CD4-positive, alpha-beta T cell treated with Interleukin-4 for 4 hours (primary cell): ENCODE results near the gene TBC1D2.
A peak's percentile ranks its signal among the peaks of the same experiment; 100 is the strongest.
"Not testable (repeated sequence)": the region's sequence is repeated elsewhere in the genome, so short reads cannot be mapped to it uniquely, and the experiment has no call there.

Experiments
- DNase-seq: peaks from one replicate; pipeline ENCODE4 v3.0.0-alpha.2; 2020

TBC1D2 gene

GRCh38 chr9:98271479-98271878 is 16.0 kb upstream of the TBC1D2 start:
- no peak for DNase-seq

GRCh38 chr9:98270284-98270683 is 14.8 kb upstream of the TBC1D2 start:
- not testable (repeated sequence) for DNase-seq

GRCh38 chr9:98269652-98270051 is 14.2 kb upstream of the TBC1D2 start:
- DNase-seq: not testable (repeated sequence)

DNA sequence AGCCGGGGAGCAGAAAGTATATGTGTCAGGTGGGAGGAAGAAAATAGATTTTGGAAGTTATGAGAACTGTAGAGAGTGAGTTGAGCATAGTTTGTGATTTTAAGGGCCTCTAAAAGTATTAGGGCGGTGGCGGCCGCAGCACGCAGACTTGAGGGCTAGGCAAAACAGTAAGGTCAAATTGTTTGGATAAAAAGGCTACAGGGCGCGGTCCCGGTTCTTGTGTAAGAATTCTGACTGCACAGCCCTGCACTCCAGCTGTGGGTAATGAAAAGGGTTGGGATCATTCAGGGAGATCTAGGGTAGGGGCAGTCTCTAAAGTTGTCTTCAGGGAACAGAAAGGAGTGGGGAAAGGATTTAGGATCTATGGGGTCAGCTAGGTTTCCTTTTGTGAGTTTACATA is 12.1 kb upstream of the TBC1D2 start:
- not testable (repeated sequence) for DNase-seq

- no peak for DNase-seq
Measured at GRCh38 chr9:98264516-98264915, 9.1 kb upstream of the TBC1D2 start.

- peak; percentile 83 for DNase-seq
Measured at GRCh38 chr9:98263482-98264357, 8.3 kb upstream of the TBC1D2 start.

- DNase-seq: no peak
Measured at GRCh38 chr9:98263080-98263479, 7.6 kb upstream of the TBC1D2 start.

GRCh38 chr9:98262056-98262455 is 6.6 kb upstream of the TBC1D2 start:
- DNase-seq: no peak

GRCh38 chr9:98260635-98261034 is 5.2 kb upstream of the TBC1D2 start:
- DNase-seq: no peak

GRCh38 chr9:98259791-98260190 is 4.3 kb upstream of the TBC1D2 start:
- DNase-seq: no peak

DNA sequence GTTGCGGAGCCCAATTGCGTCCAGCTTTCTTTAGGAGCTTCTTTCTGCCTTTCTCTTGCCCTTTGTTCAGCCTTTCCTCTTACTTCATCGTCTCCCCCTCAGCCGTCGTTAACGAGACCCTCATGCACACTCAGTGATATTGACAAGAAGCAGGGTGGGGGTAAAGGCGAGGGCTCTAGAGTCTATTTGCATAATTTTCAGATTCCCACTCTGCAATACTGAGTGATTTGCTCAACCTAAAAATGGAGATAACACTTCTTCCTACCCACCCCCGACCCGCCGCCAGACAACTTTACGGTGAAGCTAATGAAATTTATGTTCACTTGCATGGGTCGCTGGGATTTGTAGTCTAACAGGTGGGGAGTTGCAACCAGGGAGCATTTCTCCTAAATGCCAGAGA is 1.3 kb upstream of the TBC1D2 start:
- DNase-seq: peak; percentile 34

DNA sequence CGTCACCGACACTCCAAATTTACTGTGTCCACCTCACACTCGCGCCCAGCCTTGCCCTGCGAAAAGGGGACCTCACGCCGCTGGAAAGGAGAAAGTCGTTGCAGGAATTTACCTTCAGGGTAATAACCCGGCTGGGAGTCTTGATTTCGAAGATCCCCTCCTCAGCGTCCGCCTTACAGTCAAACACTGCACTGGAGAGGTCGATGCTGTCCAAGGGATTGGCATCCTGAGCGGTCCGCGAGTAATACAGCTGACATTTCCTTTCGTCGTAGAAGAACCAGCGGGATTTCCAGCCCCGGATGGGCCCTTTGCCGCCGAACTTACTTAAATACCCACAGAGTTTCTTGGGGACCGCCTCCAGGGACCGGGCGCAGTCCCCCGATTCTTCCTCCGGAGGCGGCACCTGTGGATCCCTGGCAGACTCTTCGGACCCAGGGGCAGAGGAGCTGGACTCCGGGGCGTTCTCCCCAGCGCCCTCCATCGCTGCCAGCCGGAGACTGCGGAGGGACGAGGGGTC is 330 bp downstream of the TBC1D2 start:
- no peak for DNase-seq

- no peak for DNase-seq
Measured at GRCh38 chr9:98254228-98255060, 1.0 kb downstream of the TBC1D2 start.

DNA sequence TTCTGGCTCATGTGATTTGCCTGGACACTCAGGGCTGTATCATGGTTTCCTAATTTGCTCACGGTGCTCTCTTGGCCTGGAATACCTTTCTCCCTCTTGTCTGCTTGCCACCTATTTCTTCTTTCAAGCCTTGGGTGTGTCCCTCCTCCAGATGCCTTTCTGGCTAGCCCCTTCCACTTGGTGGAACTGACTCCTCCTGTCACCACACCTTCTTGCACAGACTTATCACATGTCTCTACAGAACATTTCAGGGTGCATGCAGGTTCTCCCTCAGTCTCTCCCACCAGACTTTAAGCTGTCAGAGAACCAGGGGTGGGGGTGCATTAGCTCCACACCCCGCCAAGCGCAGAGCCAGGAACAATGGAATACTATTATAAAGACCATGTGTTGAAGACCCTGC is 1.9 kb downstream of the TBC1D2 start:
- DNase-seq: no peak

DNA sequence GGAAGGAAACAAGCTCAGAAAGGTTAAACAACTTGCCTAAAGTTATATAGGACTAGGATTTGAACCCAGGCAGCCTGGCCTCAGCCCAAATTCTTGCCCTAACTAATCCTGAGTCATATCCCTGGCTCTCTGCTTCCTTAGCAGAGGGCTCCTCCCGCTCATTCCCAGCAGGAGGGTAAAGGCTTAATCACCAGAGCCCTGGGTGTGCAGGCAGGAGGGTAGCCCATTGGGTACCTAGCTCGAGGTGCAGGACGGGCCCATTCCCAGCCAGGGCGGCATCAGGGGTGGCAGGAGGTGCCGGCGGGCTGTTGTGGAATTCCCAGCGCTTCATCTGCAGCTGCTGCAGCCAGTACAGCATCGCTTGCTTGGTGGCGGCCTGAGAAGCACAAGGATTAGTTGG is 3.9 kb downstream of the TBC1D2 start:
- no peak for DNase-seq

DNA sequence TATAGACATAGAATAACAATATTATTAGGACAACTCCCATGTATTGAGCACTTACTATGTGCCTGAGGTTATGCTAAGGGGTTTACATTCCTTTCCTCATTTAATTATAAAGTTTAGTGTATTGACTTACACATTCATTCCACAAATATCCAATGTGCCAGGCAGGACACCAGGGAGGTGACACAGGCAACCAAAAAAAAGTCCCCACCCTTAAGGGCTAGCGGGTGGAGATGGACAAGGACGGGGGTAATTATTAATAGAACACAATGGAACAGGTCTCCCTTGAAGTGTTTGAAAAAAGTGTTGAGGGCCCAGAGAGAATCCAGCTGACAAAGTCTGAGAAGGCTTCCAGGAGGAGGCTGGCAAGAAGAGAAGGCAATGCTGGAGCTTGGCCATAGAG is 5.7 kb downstream of the TBC1D2 start:
- no peak for DNase-seq

DNA sequence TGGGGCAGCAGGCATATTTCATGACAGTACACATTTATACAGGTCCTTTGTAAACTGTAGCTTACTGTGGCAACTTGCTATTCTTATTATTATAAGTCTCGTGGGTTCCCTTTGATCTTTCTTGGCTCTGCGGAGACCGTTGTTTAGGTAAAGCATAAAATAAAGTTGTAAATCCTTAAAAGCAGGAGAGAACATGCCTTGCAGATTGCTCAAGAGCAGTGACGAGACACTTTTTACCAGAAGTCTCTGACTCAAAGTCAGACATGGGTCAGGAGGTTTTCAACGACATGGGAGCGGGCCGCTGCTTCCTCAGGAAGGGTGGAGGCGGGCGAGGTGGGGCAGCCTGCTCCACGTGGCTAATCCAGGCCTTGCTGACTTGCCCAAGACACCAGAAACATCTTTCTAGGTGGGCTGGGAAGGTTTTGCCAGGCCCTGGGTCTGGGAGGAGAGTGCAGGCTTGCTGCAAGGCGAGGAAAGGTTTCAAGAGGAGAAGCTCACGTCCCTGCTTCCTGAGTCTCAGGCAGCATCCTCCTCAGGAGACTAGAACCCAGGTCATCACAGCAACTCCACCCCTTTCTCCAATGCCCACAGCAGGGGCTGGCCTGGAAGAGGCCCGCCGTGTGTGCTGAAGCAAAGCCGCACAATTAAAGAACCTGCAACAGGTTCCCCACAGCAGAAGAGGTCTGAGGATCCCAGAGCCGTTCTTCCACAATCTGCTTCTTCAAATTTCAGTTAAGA is 6.5 kb downstream of the TBC1D2 start:
- DNase-seq: no peak

DNA sequence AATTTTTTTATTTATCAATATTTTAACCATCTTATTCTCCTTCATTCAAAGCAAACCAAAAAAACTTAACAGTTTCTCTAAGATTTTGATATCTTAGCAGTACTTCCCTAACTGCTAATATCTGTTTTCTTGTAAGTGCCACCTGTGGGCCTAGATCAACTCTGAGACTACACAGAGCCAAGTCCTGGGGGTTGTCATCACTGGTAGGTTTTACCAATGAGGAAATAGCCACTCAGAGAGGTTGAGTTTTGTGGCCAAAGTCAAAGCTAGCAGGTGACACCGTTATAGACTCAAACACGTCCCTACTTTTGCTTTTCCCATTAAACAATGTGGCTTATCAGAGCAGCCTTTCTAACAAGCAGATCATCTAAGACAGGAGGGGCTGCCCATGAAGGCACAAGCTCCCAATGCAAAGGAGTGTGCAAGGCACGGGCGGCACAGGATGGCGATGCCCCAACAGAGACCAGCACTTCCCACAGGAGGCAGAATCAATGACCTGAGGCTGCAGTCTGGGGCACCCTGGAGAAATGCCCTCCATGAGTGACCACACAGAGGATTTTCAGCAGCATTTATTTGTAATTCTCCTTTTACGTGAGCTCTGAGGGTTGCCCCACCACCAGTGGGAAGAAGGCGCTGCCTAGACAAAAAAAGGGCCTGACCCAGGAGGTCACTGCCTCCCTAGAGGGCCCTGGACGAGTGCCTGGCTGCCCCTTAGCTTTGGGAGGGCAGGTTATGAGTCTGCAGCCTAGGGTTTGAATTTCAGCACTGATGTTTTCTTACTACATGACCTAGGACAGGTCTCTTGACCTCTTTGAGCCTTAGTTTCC is 7.4 kb downstream of the TBC1D2 start:
- no peak for DNase-seq

DNA sequence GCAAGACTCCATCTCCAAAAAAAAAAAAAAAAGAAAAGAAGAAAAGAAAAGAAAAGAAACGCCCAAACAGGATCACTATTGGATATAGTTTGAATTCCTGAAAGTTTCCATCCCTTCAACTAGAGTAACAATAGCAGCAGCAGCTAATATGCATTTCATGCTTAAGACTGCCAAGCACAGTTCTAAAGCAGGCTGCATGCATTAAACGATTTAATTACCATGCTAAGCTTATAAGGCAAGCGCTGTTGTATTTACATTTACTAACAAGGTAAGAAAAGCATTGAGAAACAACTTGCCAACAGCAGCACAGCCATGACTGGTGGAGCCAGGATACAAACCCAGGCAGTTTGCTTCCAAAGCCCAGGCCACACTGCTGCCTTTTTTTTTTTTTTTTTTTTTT is 13.0 kb downstream of the TBC1D2 start:
- no peak for DNase-seq

- DNase-seq: no peak
Measured at GRCh38 chr9:98241357-98242300, 13.8 kb downstream of the TBC1D2 start.

GRCh38 chr9:98240475-98240874 is 15.0 kb downstream of the TBC1D2 start:
- no peak for DNase-seq
